Glutamatergic neuron (in vitro differentiated cells): ENCODE results near the gene SPAG9. TPM values are rescaled to one million over a fixed set of nuclear protein-coding genes. Genes with fewer than 3 reads are reported as not detected.

Source experiments
- DNase-seq: peaks from one replicate; pipeline ENCODE4 v3.0.0; 2022
- H3K27ac Mint-ChIP-seq: one replicate; pipeline ENCODE4 v1.8.0; 2020; ENCODE audit warnings: mild to moderate bottlenecking, mixed read lengths, inconsistent platforms; ENCODE audit not compliant: unreplicated experiment
- H3K27me3 Mint-ChIP-seq: one replicate; pipeline ENCODE4 v1.8.0; 2020; ENCODE audit warnings: mild to moderate bottlenecking, moderate library complexity, mixed read lengths, inconsistent platforms; ENCODE audit not compliant: unreplicated experiment
- H3K36me3 Mint-ChIP-seq: one replicate; pipeline ENCODE4 v1.8.0; 2020; ENCODE audit warnings: mild to moderate bottlenecking, mixed read lengths, inconsistent platforms; ENCODE audit not compliant: unreplicated experiment
- H3K4me1 Mint-ChIP-seq: one replicate; pipeline ENCODE4 v1.8.0; 2020; ENCODE audit warnings: mild to moderate bottlenecking, low read depth, mixed read lengths, inconsistent platforms; ENCODE audit not compliant: unreplicated experiment
- H3K4me3 Mint-ChIP-seq: one replicate; pipeline ENCODE4 v1.8.0; 2020; ENCODE audit warnings: mild to moderate bottlenecking, mixed read lengths, inconsistent platforms; ENCODE audit not compliant: unreplicated experiment
- H3K9me3 Mint-ChIP-seq: one replicate; pipeline ENCODE4 v1.8.0; 2020; ENCODE audit warnings: mild to moderate bottlenecking, moderate library complexity, mixed read lengths, inconsistent platforms; ENCODE audit not compliant: unreplicated experiment
- total RNA-seq: library from RNA; stranded (reverse); fragmentation: NEBNext Ultra II Directional; extraction: Animal tissue kit (Norgen Biotek cat#: 25700); gene quantifications from one replicate; pipeline ENCODE4 v1.2.1, GENCODE V29; 2021; ENCODE audit not compliant: unreplicated experiment
- TF ChIP-seq, protein P1 (sequence below): fragments of 200-600 bp; sonication (generic); IDR thresholded peaks from one replicate; pipeline ENCODE4 v1.5.0; 2021; ENCODE audit not compliant: partially characterized antibody, unreplicated experiment

The SPAG9 gene
- total RNA-seq, 1 donor from 2014 or later, result 327 TPM

DNA sequence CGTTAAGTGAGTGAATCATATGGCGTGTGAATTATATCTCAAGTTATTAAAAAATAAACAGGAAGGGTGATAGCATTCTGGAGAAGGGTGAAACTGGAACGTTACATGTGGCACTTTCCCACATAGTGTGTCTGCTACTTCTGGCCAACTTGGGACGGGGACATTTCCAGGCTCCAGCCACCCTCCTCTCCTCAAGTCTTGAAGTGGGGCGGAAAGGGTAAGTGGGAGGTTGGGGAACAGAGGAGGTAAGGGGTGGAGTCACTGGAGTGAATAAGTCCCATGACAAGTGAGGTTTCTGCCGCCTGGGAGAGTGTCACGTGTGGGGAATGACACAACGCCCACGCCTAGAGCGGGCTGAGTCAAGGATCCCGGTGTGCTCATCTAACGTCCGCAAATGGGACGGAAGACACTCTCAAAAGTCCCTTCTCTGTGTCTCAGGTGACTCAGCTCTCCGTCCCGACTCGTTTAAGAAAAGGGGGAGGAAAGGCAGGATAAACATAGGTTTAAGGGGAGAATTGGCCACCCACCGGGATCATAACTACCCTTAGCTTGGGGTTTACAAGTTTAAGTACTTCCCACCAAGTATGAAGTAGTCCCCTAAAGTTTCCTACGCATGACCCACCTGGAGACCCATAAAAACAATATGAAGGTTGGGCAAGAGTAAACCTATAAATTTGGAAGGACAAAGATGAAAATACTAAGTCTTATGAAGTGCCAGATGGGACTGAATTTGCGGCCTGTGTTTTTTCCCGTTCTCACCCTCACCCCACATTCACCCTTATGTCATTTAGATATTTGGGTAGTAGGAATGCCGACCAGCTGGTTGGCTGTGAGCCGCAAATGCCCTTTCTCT is 1.2 kb upstream of the SPAG9 start:
- peaks cover 11% of the 10 kb centered on the region for H3K27me3 Mint-ChIP-seq
- peak overlapping the region; percentile 99 for H3K27ac Mint-ChIP-seq
- peaks cover 19% of the 10 kb centered on the region for H3K4me1 Mint-ChIP-seq
- DNase-seq, result peak; percentile 57
- TF ChIP-seq, protein P1, sequence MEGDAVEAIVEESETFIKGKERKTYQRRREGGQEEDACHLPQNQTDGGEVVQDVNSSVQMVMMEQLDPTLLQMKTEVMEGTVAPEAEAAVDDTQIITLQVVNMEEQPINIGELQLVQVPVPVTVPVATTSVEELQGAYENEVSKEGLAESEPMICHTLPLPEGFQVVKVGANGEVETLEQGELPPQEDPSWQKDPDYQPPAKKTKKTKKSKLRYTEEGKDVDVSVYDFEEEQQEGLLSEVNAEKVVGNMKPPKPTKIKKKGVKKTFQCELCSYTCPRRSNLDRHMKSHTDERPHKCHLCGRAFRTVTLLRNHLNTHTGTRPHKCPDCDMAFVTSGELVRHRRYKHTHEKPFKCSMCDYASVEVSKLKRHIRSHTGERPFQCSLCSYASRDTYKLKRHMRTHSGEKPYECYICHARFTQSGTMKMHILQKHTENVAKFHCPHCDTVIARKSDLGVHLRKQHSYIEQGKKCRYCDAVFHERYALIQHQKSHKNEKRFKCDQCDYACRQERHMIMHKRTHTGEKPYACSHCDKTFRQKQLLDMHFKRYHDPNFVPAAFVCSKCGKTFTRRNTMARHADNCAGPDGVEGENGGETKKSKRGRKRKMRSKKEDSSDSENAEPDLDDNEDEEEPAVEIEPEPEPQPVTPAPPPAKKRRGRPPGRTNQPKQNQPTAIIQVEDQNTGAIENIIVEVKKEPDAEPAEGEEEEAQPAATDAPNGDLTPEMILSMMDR, result no peak
- peak overlapping the region; percentile 97 for H3K4me3 Mint-ChIP-seq
- no peaks in the 10 kb centered on the region for H3K36me3 Mint-ChIP-seq
- peaks cover 13% of the 10 kb centered on the region for H3K9me3 Mint-ChIP-seq

DNA sequence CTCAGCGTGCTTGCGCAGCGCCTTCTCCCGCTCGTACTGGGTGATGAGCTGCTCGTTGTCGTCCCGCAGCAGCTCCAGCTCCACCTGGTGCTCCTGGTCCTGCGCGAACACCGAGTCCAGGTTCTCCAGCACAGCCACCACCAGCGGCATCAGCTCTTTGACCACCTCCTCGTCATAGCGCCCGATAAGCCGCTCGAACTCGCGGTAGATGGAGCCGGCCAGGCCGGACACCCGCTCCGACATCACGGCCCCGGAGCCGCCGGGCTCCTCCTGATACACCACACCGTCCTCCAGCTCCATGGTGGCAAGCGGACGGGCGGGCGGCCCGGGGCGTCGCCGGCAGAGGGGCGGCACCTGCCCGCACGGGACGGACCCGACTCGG is 320 bp downstream of the SPAG9 start:
- Mint-ChIP-seq H3K4me1 (peaks cover 19% of the 10 kb centered on the region), H3K36me3 (no peaks in the 10 kb centered on the region), H3K27ac (peak overlapping the region; percentile 95), H3K9me3 (peaks cover 13% of the 10 kb centered on the region), H3K4me3 (peak overlapping the region; percentile 98), H3K27me3 (peaks cover 11% of the 10 kb centered on the region)
- no peak for DNase-seq
- TF ChIP-seq, protein P1, result no peak

DNA sequence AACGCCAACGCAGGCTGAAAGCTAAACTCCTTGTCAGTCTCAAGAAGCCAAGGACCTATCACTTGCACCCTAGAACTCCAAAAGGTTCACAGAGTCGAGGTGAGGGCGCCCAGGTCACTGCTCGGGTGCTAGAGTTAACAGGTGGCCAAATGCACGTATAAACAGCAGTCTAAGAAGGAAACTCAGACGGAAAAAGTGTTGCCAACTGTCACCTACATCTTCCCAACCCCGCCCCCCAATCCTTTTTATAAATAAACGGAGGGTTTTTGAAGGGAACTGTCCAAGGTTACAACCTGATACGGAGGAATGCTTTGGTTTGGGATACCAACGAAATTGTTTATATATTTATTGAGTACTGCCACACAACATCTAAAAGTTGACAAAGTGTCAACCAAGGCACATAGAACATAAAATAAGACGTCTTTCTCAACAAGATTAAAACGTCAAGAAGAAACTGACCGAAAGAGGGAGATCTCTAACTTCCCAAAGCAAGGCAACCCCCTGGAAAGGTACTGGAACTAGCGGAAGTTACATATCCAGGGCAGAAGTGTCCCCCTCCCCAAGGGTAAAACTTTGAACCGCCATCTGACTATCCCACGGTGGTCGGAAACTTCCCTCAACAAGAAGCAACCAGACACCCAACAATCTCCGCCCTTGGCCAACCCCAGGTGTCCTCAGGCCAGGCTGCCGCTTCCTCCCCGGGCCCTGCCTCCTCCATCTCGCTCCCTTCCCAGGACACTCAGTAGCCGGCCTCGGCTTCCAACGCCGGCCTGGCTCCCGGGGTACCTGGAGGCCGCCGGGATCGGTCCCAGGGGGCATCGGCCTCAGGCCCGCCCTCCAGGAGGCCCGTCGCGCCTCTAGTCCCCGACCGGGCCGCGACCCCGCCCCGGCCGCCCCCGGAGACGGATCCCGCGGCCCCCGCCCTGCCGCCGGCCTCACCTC is 982 bp downstream of the SPAG9 start:
- H3K4me1 Mint-ChIP-seq, result peaks cover 19% of the 10 kb centered on the region
- H3K27me3 Mint-ChIP-seq, result peaks cover 11% of the 10 kb centered on the region
- no peaks in the 10 kb centered on the region for H3K36me3 Mint-ChIP-seq
- TF ChIP-seq, protein P1, result no peak
- H3K4me3 Mint-ChIP-seq, result peak overlapping the region; percentile 98
- DNase-seq, result peak; percentile 62
- H3K27ac Mint-ChIP-seq, result peak overlapping the region; percentile 95
- H3K9me3 Mint-ChIP-seq, result peaks cover 13% of the 10 kb centered on the region

DNA sequence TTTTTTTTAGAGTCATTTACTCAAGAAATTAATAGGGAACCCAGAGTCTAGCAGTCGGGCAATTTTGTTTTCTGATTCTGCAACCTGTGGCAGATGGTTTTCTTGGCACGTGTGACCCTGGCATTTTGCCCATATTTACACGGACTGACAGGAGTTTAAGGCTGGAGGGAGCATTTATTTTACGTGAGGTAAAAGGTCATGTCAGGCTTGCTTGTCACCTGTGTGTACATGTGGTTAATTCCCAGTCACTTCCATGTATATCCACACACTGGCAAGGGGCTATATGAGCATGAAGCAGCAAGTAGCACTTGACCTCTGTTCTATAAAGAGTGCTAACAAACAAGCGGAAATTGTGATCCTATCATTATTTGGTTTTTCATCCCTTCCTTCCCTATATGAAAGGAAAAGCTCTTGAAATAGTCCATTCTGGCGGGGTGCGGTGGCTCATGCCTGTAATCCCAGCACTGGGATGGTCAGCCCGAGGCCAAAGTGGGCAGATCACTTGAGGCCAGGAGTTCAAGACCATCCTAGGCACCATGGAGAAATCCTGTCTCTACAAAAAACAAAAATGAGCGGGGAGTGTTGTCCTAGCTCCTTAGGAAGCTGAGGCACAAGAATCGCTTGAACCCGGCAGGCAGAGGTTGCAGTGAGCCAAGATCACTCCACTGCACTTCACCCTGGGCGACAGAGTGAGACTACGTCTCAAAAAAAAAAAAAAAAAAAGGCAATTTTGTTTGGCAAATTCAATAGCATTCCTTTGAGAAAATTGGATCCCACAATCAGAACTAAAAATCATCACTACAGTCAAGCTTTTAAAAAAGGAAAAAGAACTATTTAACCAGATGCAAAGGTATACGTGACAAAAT is 2.1 kb downstream of the SPAG9 start:
- no peak overlapping the region for H3K27ac Mint-ChIP-seq
- H3K9me3 Mint-ChIP-seq, result peaks cover 13% of the 10 kb centered on the region
- H3K4me3 Mint-ChIP-seq, result peak overlapping the region; percentile 95
- no peak for DNase-seq
- TF ChIP-seq, protein P1, result no peak
- peaks cover 11% of the 10 kb centered on the region for H3K27me3 Mint-ChIP-seq
- H3K36me3 Mint-ChIP-seq, result no peaks in the 10 kb centered on the region
- H3K4me1 Mint-ChIP-seq, result peaks cover 19% of the 10 kb centered on the region
